ENCODE results near the gene PDE3A.

GRCh38 chr12:20469756-20470155, 101.4 kb downstream of the PDE3A start:
- no peak for TF ChIP-seq CTCF (conservative IDR thresholded peaks at IDR 0.05; ENCODE audit: low read depth, low read length)
- TF ChIP-seq EZH2 (IDR thresholded peaks at IDR 0.05; ENCODE audit: borderline replicate concordance, low read depth, low read length, poor library complexity, severe bottlenecking), result no peak
